ENCODE results near the gene DENND4C. TPM values are rescaled to one million over a fixed set of nuclear protein-coding genes. Genes with fewer than 3 reads are reported as not detected.

The DENND4C gene
- total and polyA plus RNA-seq, 5 experiments from 2014 or later: 31.0 to 74.4 (median 40.2) TPM

- Mint-ChIP-seq H3K36me3 (peaks cover 0 to 44% (median 13%) of the 10 kb centered on the region in 3 donors), H3K27me3 (no peaks in the 10 kb centered on the region), H3K9me3 (no peaks in the 10 kb centered on the region), H3K27ac (peak overlapping the region in 2 of 10 donors; percentile 5 to 18), H3K4me1 (peaks cover 7 to 58% (median 33%) of the 10 kb centered on the region in 4 donors), H3K4me3 (no peak overlapping the region)
- POLR2A ChIA-PET: no interaction called here
- DNase-seq: no peak
- no peak for ATAC-seq
These were observed 52.7 kb downstream of the DENND4C start for GRCh38 chr9:19283072-19283710.

- POLR2A ChIA-PET: no interaction called here
- peak overlapping the region in 1 of 10 donors; percentile 44 for H3K27ac Mint-ChIP-seq
- peaks cover 6 to 53% (median 31%) of the 10 kb centered on the region in 4 donors for H3K4me1 Mint-ChIP-seq
- ATAC-seq: no peak
- no peak for DNase-seq
- H3K9me3 Mint-ChIP-seq: no peaks in the 10 kb centered on the region
- H3K36me3 Mint-ChIP-seq: peaks cover 0 to 50% (median 14%) of the 10 kb centered on the region in 3 donors
- no peak overlapping the region for H3K4me3 Mint-ChIP-seq
- no peaks in the 10 kb centered on the region for H3K27me3 Mint-ChIP-seq
These were observed 54.2 kb downstream of the DENND4C start for GRCh38 chr9:19284729-19285128.

- H3K27ac Mint-ChIP-seq: no peak overlapping the region
- ATAC-seq: no peak
- peaks cover 6 to 41% (median 27%) of the 10 kb centered on the region in 4 donors for H3K4me1 Mint-ChIP-seq
- no peak overlapping the region for H3K4me3 Mint-ChIP-seq
- POLR2A ChIA-PET: no interaction called here
- no peaks in the 10 kb centered on the region for H3K9me3 Mint-ChIP-seq
- DNase-seq: no peak
- H3K27me3 Mint-ChIP-seq: no peaks in the 10 kb centered on the region
- peaks cover 5 to 66% (median 23%) of the 10 kb centered on the region in 3 donors for H3K36me3 Mint-ChIP-seq
These were observed 56.2 kb downstream of the DENND4C start for GRCh38 chr9:19286634-19287188.

- no peak for ATAC-seq
- H3K36me3 Mint-ChIP-seq: peaks cover 5 to 74% (median 23%) of the 10 kb centered on the region in 3 donors
- no peaks in the 10 kb centered on the region for H3K9me3 Mint-ChIP-seq
- H3K27ac Mint-ChIP-seq: no peak overlapping the region
- no peaks in the 10 kb centered on the region for H3K27me3 Mint-ChIP-seq
- POLR2A ChIA-PET: no interaction called here
- H3K4me1 Mint-ChIP-seq: peaks cover 7 to 35% (median 24%) of the 10 kb centered on the region in 4 donors
- no peak overlapping the region for H3K4me3 Mint-ChIP-seq
- DNase-seq: no peak
These were observed 57.6 kb downstream of the DENND4C start for GRCh38 chr9:19288081-19288480.

- H3K4me3 Mint-ChIP-seq: no peak overlapping the region
- no peaks in the 10 kb centered on the region for H3K9me3 Mint-ChIP-seq
- H3K27ac Mint-ChIP-seq: peak overlapping the region in 3 of 10 donors; percentile 12 to 47 (median 28)
- H3K36me3 Mint-ChIP-seq: peaks cover 14 to 88% (median 22%) of the 10 kb centered on the region in 3 donors
- ATAC-seq: no peak
- H3K4me1 Mint-ChIP-seq: peaks cover 9 to 21% (median 11%) of the 10 kb centered on the region in 4 donors
- POLR2A ChIA-PET: interaction anchor here (0.7 kb wide), 1 partner anchor 106 kb away, joined by 3 read pairs; no protein-coding TSS in a partner anchor
- DNase-seq: no peak
- no peaks in the 10 kb centered on the region for H3K27me3 Mint-ChIP-seq
These were observed 59.6 kb downstream of the DENND4C start for GRCh38 chr9:19290103-19290502.

GRCh38 chr9:19294219-19294618 lies 63.7 kb downstream of the DENND4C start:
- DNase-seq (no peak), ATAC-seq (no peak)
- Mint-ChIP-seq H3K4me3 (no peak overlapping the region), H3K36me3 (peaks cover 14 to 92% (median 23%) of the 10 kb centered on the region in 3 donors), H3K9me3 (no peaks in the 10 kb centered on the region), H3K4me1 (peaks cover 0 to 6% (median under 1%) of the 10 kb centered on the region in 4 donors), H3K27me3 (no peaks in the 10 kb centered on the region), H3K27ac (peak overlapping the region in 3 of 10 donors; percentile 2 to 23 (median 19))
- POLR2A ChIA-PET: no interaction called here

- POLR2A ChIA-PET: no interaction called here
- H3K4me3 Mint-ChIP-seq: no peak overlapping the region
- no peaks in the 10 kb centered on the region for H3K9me3 Mint-ChIP-seq
- H3K27me3 Mint-ChIP-seq: no peaks in the 10 kb centered on the region
- ATAC-seq: no peak
- DNase-seq: no peak
- peaks cover 0 to 4% (median 0%) of the 10 kb centered on the region in 4 donors for H3K4me1 Mint-ChIP-seq
- H3K36me3 Mint-ChIP-seq: peaks cover 15 to 88% (median 31%) of the 10 kb centered on the region in 3 donors
- H3K27ac Mint-ChIP-seq: no peak overlapping the region
These were observed 68.0 kb downstream of the DENND4C start for GRCh38 chr9:19298436-19299000.

- Mint-ChIP-seq H3K4me3 (no peak overlapping the region), H3K9me3 (no peaks in the 10 kb centered on the region), H3K36me3 (peaks cover 13 to 78% (median 28%) of the 10 kb centered on the region in 3 donors), H3K27ac (peak overlapping the region in 2 of 10 donors; percentile 46 to 66), H3K27me3 (no peaks in the 10 kb centered on the region), H3K4me1 (peaks cover 0 to 3% (median 0%) of the 10 kb centered on the region in 4 donors)
- POLR2A ChIA-PET: no interaction called here
- ATAC-seq: no peak
- DNase-seq: no peak
These were observed 72.7 kb downstream of the DENND4C start for GRCh38 chr9:19303216-19303615.

GRCh38 chr9:19306568-19306967 lies 76.1 kb downstream of the DENND4C start:
- H3K36me3 Mint-ChIP-seq: peaks cover 9 to 62% (median 23%) of the 10 kb centered on the region in 3 donors
- peaks cover 0 to 7% (median 0%) of the 10 kb centered on the region in 4 donors for H3K4me1 Mint-ChIP-seq
- no peaks in the 10 kb centered on the region for H3K27me3 Mint-ChIP-seq
- no peaks in the 10 kb centered on the region for H3K9me3 Mint-ChIP-seq
- ATAC-seq (no peak), DNase-seq (no peak)
- POLR2A ChIA-PET: no interaction called here
- H3K27ac Mint-ChIP-seq: no peak overlapping the region
- H3K4me3 Mint-ChIP-seq: no peak overlapping the region

- no peak for DNase-seq
- peaks cover 3 to 42% (median 12%) of the 10 kb centered on the region in 3 donors for H3K36me3 Mint-ChIP-seq
- H3K4me3 Mint-ChIP-seq: no peak overlapping the region
These were observed 79.8 kb downstream of the DENND4C start for GRCh38 chr9:19310246-19310645.

GRCh38 chr9:19313573-19313972 lies 83.1 kb downstream of the DENND4C start:
- DNase-seq (no peak), ATAC-seq (no peak)
- no peak overlapping the region for H3K4me3 Mint-ChIP-seq
- H3K9me3 Mint-ChIP-seq: no peaks in the 10 kb centered on the region
- peak overlapping the region in 2 of 10 donors; percentile 11 to 56 for H3K27ac Mint-ChIP-seq
- H3K27me3 Mint-ChIP-seq: no peaks in the 10 kb centered on the region
- peaks cover 0 to 40% (median 10%) of the 10 kb centered on the region in 3 donors for H3K36me3 Mint-ChIP-seq
- POLR2A ChIA-PET: no interaction called here
- peaks cover 0 to 5% (median 3%) of the 10 kb centered on the region in 4 donors for H3K4me1 Mint-ChIP-seq

More at GRCh38 chr9:19310246-19310645, 79.8 kb downstream of the DENND4C start:
- H3K27me3 Mint-ChIP-seq: no peaks in the 10 kb centered on the region
- no peak overlapping the region for H3K27ac Mint-ChIP-seq
- POLR2A ChIA-PET: no interaction called here
- H3K9me3 Mint-ChIP-seq: no peaks in the 10 kb centered on the region
- H3K4me1 Mint-ChIP-seq: peaks cover 0 to 5% (median 4%) of the 10 kb centered on the region in 4 donors
- no peak for ATAC-seq

- no peaks in the 10 kb centered on the region for H3K9me3 Mint-ChIP-seq
- DNase-seq: no peak
- no peak for ATAC-seq
- H3K36me3 Mint-ChIP-seq: peaks cover 5 to 77% (median 20%) of the 10 kb centered on the region in 3 donors
- POLR2A ChIA-PET: no interaction called here
- H3K4me3 Mint-ChIP-seq: no peak overlapping the region
- H3K4me1 Mint-ChIP-seq: peaks cover 0 to 14% (median 8%) of the 10 kb centered on the region in 4 donors
- H3K27ac Mint-ChIP-seq: no peak overlapping the region
- H3K27me3 Mint-ChIP-seq: no peaks in the 10 kb centered on the region
These were observed 90.0 kb downstream of the DENND4C start for GRCh38 chr9:19320495-19320894.

- peaks cover 0 to 82% (median 26%) of the 10 kb centered on the region in 3 donors for H3K36me3 Mint-ChIP-seq
- DNase-seq (no peak), ATAC-seq (no peak)
- no peaks in the 10 kb centered on the region for H3K27me3 Mint-ChIP-seq
- H3K4me1 Mint-ChIP-seq: peaks cover 0 to 4% (median 1%) of the 10 kb centered on the region in 4 donors
- no peaks in the 10 kb centered on the region for H3K9me3 Mint-ChIP-seq
- peak overlapping the region in 1 of 10 donors; percentile 1 for H3K27ac Mint-ChIP-seq
- no peak overlapping the region for H3K4me3 Mint-ChIP-seq
- POLR2A ChIA-PET: no interaction called here
These were observed 101.4 kb downstream of the DENND4C start for GRCh38 chr9:19331877-19332276.

Data from naive thymus-derived CD8-positive, alpha-beta T cell (primary cell).